HG02884 (cell line): ENCODE measurements around the gene PCNP.
"Not testable (repeated sequence)": the region's sequence is repeated elsewhere in the genome, so short reads cannot be mapped to it uniquely, and the experiment has no call there.

Source experiments
- ATAC-seq: cut with Tn5 transposase; IDR thresholded peaks from one replicate; pipeline ENCODE4 v1.9.1; 2021; ENCODE audit warnings: mild to moderate bottlenecking, moderate library complexity; ENCODE audit not compliant: unreplicated experiment

Gene PCNP

GRCh38 chr3:101631098-101631796, 57.3 kb downstream of the PCNP start:
- ATAC-seq: no peak

DNA sequence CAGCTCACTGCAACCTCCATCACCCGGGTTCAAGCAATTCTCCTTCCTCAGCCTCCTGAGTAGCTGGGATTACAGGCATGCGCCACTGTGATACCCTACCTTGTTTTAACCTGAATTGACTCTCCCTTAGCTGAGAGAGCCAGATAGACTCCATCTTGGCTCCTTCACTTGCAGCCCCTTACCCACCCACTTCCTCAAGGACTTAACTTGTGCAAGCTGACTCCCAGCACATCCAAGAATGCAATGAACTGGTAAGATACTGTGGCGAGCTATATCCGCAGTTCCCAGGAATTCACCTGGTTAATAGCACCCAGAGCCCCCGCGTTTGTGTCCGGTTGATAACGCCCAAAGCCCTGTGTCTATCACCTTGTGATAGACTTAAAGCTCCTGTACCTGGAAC, 58.0 kb downstream of the PCNP start:
- not testable (repeated sequence) for ATAC-seq

- ATAC-seq: no peak
Measured at GRCh38 chr3:101632586-101632985, 58.6 kb downstream of the PCNP start.

- no peak for ATAC-seq
Measured at GRCh38 chr3:101633186-101633585, 59.2 kb downstream of the PCNP start.

GRCh38 chr3:101634591-101635196, 60.7 kb downstream of the PCNP start:
- no peak for ATAC-seq

GRCh38 chr3:101635345-101635744, 61.4 kb downstream of the PCNP start:
- no peak for ATAC-seq

- peak; percentile 95 for ATAC-seq
Measured at GRCh38 chr3:101635954-101636798, 62.2 kb downstream of the PCNP start.

- no peak for ATAC-seq
Measured at GRCh38 chr3:101637451-101637850, 63.5 kb downstream of the PCNP start.

DNA sequence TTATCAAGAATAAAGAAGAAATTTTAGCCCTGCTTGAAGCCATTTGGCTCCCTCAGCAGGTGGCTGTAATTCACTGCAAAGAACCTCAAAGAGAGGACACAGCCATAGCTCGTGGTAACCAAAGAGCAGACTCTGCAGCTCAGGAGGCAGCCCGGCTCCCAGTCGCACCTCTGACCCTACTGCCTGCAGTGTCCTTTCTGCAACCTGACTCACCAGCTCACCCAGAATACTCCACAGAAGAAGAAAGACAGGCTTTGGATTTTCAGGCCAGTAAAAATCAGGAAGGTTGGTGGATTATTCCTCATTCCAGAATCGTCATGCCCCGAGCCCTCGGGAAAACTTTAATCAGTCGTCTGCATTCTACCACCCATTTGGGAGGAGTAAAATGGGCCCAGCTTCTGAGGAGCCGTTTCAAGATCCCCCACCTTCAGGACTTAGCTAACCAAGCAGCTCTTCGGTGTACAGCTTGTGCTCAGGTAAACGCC, 64.3 kb downstream of the PCNP start:
- ATAC-seq: no peak

GRCh38 chr3:101639280-101639963, 65.4 kb downstream of the PCNP start:
- ATAC-seq: no peak

- no peak for ATAC-seq
Measured at GRCh38 chr3:101640256-101640655, 66.3 kb downstream of the PCNP start.

DNA sequence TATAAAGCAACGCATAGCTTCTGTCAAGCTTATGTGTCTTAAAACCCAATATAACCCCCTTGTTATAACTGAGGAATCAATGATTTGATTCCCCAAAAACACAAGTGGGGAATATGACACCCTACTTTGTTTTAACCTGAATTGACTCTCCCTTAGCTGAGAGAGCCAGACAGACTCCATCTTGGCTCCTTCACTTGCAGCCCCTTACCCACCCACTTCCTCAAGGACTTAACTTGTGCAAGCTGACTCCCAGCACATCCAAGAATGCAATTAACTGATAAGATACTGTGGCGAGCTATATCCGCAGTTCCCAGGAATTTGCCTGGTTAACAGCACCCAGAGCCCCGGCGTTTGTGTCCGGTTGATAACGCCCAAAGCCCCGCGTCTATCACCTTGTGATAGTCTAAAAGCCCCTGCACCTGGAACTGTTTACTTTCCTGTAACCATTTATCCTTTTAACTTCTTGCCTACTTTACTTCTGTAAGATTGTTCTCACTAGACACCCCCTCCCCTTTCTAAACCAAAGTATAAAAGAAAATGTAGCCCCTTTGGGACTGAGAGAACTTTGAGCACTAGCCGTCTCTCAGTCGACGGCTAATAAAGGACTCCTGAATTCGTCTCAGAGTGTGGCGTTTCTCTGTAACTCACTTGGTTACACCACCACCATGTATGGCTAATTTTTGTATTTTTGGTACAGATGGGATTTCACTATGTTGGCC, 67.6 kb downstream of the PCNP start:
- not testable (repeated sequence) for ATAC-seq

DNA sequence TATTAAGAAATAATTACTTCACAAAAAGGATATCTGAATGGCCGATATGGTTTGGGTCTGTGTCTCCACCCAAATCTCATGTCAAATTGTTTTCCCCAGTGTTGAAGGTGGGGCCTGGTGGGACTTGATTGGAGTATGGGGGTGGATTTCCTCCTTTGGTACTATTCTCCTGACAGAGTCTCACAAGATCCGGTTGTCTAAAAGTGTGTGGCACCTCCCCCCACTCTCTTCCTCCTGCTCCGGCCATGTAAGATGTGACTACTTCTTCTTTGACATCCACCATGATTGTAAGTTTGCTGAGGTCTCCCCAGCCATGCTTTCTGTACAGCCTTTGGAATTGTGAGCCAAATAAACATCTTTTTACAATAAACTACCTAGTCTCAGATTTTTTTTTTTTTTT, 68.5 kb downstream of the PCNP start:
- ATAC-seq: no peak

GRCh38 chr3:101643009-101643844, 69.2 kb downstream of the PCNP start:
- no peak for ATAC-seq
